Right forelimb (tissue), 1 donor: Measurements from ENCODE around the gene OTOP2.

ENCODE experiments used
- DNase-seq: peaks from one replicate; pipeline ENCODE4 v3.0.0-alpha.2; 2018

Gene OTOP2

GRCh38 chr17:74925242-74925641 lies 1.2 kb downstream of the OTOP2 start:
- no peak for DNase-seq

- DNase-seq, result no peak
Observed at GRCh38 chr17:74928786-74929185, 4.7 kb downstream of the OTOP2 start.

- no peak for DNase-seq
Observed at GRCh38 chr17:74930535-74931036, 6.5 kb downstream of the OTOP2 start.

- no peak for DNase-seq
Observed at GRCh38 chr17:74935048-74935447, 11.0 kb downstream of the OTOP2 start.

- DNase-seq, result no peak
Observed at GRCh38 chr17:74935585-74936469, 11.8 kb downstream of the OTOP2 start, which contains the start of gene OTOP3. Gene OTOP3, plus strand, starts transcription at chr17:74935898. Its CDS starts 24 bp downstream, at chr17:74935922.

- no peak for DNase-seq
Observed at GRCh38 chr17:74936470-74936799, 12.4 kb downstream of the OTOP2 start.

GRCh38 chr17:74937064-74938051 lies 13.3 kb downstream of the OTOP2 start:
- DNase-seq, result no peak

- no peak for DNase-seq
Observed at GRCh38 chr17:74938194-74938950, 14.3 kb downstream of the OTOP2 start.

GRCh38 chr17:74939534-74939933 lies 15.5 kb downstream of the OTOP2 start:
- no peak for DNase-seq

GRCh38 chr17:74941128-74941725 lies 17.2 kb downstream of the OTOP2 start:
- no peak for DNase-seq

GRCh38 chr17:74943808-74944522 lies 19.9 kb downstream of the OTOP2 start:
- no peak for DNase-seq

GRCh38 chr17:74945543-74945942 lies 21.5 kb downstream of the OTOP2 start:
- no peak for DNase-seq

- DNase-seq, result no peak
Observed at GRCh38 chr17:74946641-74947040, 22.6 kb downstream of the OTOP2 start.

GRCh38 chr17:74947041-74947754 lies 23.1 kb downstream of the OTOP2 start:
- no peak for DNase-seq

- no peak for DNase-seq
Observed at GRCh38 chr17:74949455-74950115, 25.5 kb downstream of the OTOP2 start.

GRCh38 chr17:74950207-74950606 lies 26.1 kb downstream of the OTOP2 start:
- no peak for DNase-seq

GRCh38 chr17:74951065-74951464 lies 27.0 kb downstream of the OTOP2 start:
- no peak for DNase-seq

GRCh38 chr17:74951680-74952421 lies 27.8 kb downstream of the OTOP2 start:
- no peak for DNase-seq

- DNase-seq, result no peak
Observed at GRCh38 chr17:74952431-74953133, 28.5 kb downstream of the OTOP2 start.
